Osteocyte (in vitro differentiated cells): ENCODE results near the gene SHMT2. TPM values are rescaled to one million over a fixed set of nuclear protein-coding genes. Genes with fewer than 3 reads are reported as not detected.

Experiments used
- DNase-seq: peaks from one replicate; pipeline ENCODE4 v3.0.0; 2021; ENCODE audit warnings: mixed read lengths; ENCODE audit not compliant: unreplicated experiment; ENCODE audit errors: extremely low spot score
- H3K27ac Mint-ChIP-seq: one replicate; pipeline ENCODE4 v1.8.0; 2021; ENCODE audit warnings: mild to moderate bottlenecking, mixed read lengths; ENCODE audit not compliant: unreplicated experiment
- H3K27me3 Mint-ChIP-seq: one replicate; pipeline ENCODE4 v1.8.0; 2021; ENCODE audit warnings: mixed read lengths; ENCODE audit not compliant: unreplicated experiment
- H3K36me3 Mint-ChIP-seq: one replicate; pipeline ENCODE4 v1.8.0; 2021; ENCODE audit warnings: mixed read lengths; ENCODE audit not compliant: unreplicated experiment
- H3K4me1 Mint-ChIP-seq: one replicate; pipeline ENCODE4 v1.8.0; 2021; ENCODE audit warnings: mixed read lengths; ENCODE audit not compliant: unreplicated experiment
- H3K4me3 Mint-ChIP-seq: one replicate; pipeline ENCODE4 v1.8.0; 2021; ENCODE audit warnings: mild to moderate bottlenecking, moderate library complexity, mixed read lengths; ENCODE audit not compliant: unreplicated experiment
- H3K9me3 Mint-ChIP-seq: one replicate; pipeline ENCODE4 v1.8.0; 2021; ENCODE audit warnings: mixed read lengths; ENCODE audit not compliant: unreplicated experiment
- total RNA-seq: library from RNA; stranded (reverse); gene quantifications from 2 replicates; pipeline ENCODE4 v1.2.1, GENCODE V29; 2021
- TF ChIP-seq, protein P1 (sequence below): fragments of 200-600 bp; sonication (generic); IDR thresholded peaks from 2 replicates; pipeline ENCODE4 v1.5.0; 2021; ENCODE audit warnings: antibody characterized with exemption, mild to moderate bottlenecking, moderate library complexity

SHMT2 gene
- total RNA-seq, 1 donor from 2014 or later = 263 TPM

DNA sequence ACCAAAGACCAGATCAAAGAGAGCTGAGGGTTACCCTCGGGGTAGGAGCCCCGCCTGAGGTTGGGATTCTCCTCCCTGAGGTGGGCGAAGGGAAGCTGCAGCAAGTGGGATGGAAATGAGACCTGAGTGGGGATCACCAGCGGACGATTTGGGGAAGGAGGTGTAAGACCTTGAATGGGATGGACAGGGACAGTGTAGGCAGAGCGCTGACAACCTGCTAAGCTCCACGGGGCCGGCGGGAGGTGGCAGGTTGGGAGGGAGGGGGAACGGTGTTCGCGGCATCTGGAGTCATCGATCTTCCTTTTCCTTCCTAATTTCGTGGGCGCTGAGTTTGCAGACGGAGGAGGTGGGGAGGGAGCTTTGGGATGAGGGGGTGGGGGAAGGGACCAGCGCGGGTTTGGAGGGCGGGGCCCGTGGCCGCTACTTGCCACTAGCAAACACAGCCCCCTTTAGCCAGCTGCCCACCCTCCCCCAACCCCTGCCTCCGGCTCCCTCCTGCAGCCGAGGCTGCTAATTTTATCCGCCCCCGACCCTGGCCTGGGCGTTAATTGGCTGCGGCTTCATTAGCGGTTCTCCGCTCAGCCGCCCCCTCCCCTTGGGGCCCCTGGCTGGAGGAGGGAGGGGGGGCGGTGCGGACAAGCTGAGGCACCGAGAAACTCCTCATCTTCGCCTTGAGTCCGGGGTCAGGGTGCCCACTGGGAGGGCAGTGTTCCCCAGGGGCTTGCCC lies 2.8 kb upstream of the SHMT2 start:
- Mint-ChIP-seq H3K36me3 (peaks cover 5% of the 10 kb centered on the region), H3K27me3 (peaks cover under 1% of the 10 kb centered on the region), H3K4me1 (peaks cover 36% of the 10 kb centered on the region), H3K4me3 (peak overlapping the region; percentile 63), H3K27ac (peak overlapping the region; percentile 50), H3K9me3 (no peaks in the 10 kb centered on the region)
- DNase-seq = no peak
- TF ChIP-seq, protein P1, sequence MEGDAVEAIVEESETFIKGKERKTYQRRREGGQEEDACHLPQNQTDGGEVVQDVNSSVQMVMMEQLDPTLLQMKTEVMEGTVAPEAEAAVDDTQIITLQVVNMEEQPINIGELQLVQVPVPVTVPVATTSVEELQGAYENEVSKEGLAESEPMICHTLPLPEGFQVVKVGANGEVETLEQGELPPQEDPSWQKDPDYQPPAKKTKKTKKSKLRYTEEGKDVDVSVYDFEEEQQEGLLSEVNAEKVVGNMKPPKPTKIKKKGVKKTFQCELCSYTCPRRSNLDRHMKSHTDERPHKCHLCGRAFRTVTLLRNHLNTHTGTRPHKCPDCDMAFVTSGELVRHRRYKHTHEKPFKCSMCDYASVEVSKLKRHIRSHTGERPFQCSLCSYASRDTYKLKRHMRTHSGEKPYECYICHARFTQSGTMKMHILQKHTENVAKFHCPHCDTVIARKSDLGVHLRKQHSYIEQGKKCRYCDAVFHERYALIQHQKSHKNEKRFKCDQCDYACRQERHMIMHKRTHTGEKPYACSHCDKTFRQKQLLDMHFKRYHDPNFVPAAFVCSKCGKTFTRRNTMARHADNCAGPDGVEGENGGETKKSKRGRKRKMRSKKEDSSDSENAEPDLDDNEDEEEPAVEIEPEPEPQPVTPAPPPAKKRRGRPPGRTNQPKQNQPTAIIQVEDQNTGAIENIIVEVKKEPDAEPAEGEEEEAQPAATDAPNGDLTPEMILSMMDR = no peak

- DNase-seq = no peak
- peaks cover 5% of the 10 kb centered on the region for H3K36me3 Mint-ChIP-seq
- peak overlapping the region; percentile 50 for H3K27ac Mint-ChIP-seq
- no peaks in the 10 kb centered on the region for H3K9me3 Mint-ChIP-seq
- H3K4me3 Mint-ChIP-seq = peak overlapping the region; percentile 51
- TF ChIP-seq, protein P1 = no peak
- H3K27me3 Mint-ChIP-seq = no peaks in the 10 kb centered on the region
- H3K4me1 Mint-ChIP-seq = peaks cover 43% of the 10 kb centered on the region
These were observed 2.0 kb upstream of the SHMT2 start for GRCh38 chr12:57227315-57228115.

DNA sequence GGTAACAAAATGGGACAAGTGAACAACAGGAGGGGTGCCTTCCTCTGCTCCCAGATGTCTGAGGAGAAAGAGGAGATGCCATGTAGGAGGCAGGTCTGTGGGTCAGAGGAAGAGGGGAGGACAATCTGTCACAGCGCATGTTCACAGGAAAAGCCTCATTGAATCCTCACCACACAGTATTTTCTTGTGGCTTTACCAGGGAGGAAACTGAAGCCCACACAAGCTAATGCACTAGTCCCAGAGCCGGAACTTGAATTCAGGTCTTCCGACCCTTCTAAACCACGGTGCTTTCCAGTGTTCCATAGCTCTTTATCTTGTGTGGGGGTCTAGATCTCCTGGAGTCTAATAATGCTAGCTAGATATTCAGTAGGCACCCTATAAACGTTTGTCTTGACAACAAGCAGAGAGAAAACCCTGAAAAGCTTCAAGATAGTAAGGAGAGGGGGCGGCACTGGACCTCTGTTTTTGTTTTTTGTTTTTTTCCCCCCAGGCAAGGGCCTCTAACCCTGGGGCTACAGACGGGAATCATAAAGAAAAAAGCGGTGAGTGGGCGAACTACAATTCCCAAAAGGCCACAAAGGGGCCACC lies 371 bp upstream of the SHMT2 start:
- Mint-ChIP-seq H3K4me1 (peaks cover 57% of the 10 kb centered on the region), H3K9me3 (no peaks in the 10 kb centered on the region), H3K36me3 (peaks cover 12% of the 10 kb centered on the region), H3K4me3 (peak overlapping the region; percentile 98), H3K27ac (peak overlapping the region; percentile 100), H3K27me3 (no peaks in the 10 kb centered on the region)
- no peak for DNase-seq
- TF ChIP-seq, protein P1 = no peak

- Mint-ChIP-seq H3K4me1 (peaks cover 71% of the 10 kb centered on the region), H3K27me3 (no peaks in the 10 kb centered on the region)
These were observed 1.1 kb downstream of the SHMT2 start for GRCh38 chr12:57230381-57231155.

More at GRCh38 chr12:57230381-57231155, 1.1 kb downstream of the SHMT2 start:
- DNase-seq = no peak
- H3K27ac Mint-ChIP-seq = peak overlapping the region; percentile 100
- peak overlapping the region; percentile 98 for H3K4me3 Mint-ChIP-seq
- peaks cover 18% of the 10 kb centered on the region for H3K36me3 Mint-ChIP-seq
- no peaks in the 10 kb centered on the region for H3K9me3 Mint-ChIP-seq
- TF ChIP-seq, protein P1 = no peak
